NCI-H1436 (cell line): ENCODE measurements around the gene C3orf33.

ENCODE experiments used
- DNase-seq: peaks from one replicate; lab custom pipeline; 2025; lab: John Stamatoyannopoulos, UW

The C3orf33 gene

DNA sequence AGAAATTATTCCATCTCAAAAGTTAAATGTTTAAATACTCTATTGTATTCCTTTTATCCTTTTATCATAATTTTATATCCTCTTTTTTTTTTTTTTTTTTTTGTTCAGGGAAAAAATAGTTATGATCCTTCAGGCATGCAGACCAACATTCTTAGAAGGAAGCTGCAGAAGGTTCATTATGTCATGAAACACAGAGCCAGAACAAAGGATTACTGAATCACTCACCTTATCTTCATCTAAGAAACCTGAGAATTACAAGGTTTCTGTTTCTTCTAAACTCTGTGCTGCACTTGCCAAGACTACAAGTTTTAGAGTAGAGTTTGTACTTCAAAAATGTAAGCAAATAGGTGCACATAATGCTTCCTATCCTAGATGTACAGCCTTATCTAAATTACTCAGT lies 64.5 kb downstream of the C3orf33 start:
- DNase-seq, result no peak

DNA sequence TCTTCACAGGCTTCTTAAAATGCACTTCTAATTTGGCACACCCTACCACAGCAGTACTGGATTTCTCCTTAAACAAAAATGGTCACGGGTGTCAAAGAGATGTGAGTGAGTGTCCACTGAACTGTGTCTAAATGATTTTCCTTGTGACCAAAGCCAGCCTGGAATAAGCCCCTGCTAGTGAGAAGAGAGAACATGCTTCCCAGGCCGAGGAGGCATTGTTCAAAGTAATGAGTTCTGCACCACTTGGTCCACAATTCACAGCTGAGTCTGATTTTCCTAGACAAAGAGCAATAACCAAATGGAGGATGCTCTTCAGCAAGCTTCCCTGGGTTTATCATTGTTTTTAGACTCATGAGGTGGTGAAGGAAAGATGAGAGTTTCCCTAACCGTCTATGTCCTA lies 65.0 kb downstream of the C3orf33 start:
- no peak for DNase-seq

DNA sequence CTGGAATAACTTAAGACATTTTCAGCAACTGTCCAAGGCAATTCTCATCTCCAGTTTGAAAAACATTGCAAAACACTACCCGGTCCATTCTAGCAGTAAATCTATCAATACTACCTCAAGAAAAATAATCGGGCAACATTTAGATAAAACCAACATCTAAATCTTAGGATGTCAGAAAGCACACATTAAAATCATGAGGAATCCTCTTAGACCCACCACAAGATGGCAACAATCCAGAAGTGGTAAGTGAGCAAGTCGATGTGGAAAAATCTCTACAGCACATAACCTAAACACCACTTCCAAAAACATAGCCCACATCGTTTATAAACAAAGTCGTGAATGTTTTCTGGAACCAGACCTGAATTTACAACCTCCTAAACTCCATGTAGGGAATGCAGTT lies 66.9 kb downstream of the C3orf33 start:
- no peak for DNase-seq

DNA sequence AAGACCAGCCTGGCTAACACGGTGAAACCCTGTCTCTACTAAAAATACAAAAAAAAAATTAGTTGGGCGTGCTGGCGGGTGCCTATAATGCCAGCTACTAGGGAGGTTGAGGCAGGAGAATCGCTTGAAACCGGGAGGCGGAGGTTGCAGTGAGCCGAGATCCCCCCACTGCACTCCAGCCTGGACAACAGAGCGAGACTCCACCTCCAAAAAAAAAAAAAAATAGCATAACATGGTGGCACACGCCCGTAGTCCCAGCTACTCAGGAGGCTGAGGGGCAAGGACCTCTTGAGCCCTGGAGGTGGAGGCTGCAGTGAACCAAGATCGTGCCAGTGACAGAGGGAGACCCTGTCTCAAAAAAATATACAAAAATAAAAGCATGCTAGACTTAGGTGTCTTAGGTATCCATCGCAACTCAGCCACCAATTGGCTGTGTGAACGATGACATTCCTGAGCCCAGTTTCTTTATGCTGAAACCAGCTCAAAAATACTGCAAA lies 67.5 kb downstream of the C3orf33 start:
- no peak for DNase-seq

DNA sequence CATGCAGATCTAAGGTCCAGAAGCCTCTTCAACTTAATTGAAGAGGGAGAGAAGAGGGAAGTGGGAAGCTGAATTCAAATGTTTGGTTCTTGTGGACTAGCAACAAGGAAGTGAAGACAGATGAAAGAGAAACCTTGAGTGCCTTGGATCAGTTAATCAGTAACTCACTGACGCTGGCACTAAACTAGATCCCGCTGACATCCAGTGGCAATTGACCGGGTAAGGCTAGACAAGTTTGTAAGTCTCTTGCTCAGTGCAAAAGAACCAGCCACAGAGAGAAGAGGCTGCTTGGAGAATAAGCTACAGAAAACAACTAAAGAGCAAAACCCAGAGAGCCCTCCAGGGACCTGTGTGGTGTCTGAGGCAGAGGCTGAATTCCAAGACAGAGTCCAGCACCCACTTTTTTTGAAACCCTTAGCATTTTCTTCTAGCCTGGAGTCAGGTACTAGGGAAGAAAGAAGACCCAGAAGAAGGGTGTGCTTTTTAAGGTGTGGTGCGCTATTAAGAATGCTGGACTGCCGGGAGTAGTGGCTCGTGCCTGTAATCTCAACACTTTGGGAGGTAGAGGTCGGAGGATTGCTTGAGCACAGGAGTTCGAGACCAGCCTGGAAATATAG lies 68.1 kb downstream of the C3orf33 start:
- DNase-seq, result no peak

DNA sequence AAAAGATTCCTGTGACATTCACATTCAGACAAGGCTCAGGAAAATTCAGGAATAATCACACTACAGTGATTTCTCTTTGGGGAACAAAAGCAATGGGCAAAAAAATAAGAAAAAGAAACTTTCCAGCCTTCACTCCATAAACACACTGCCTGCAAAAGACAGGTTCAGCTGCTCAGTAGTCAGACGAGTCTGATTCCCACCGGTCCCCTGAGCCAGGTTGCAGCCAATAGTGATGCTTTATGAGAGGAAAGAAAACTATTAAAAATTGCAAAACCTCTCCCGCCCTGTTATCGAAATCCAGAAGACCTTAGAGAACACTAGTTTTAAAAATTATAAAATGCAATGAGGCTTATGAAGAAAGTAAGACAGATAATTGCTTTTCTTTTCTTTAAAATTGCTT lies 69.7 kb downstream of the C3orf33 start:
- no peak for DNase-seq

DNA sequence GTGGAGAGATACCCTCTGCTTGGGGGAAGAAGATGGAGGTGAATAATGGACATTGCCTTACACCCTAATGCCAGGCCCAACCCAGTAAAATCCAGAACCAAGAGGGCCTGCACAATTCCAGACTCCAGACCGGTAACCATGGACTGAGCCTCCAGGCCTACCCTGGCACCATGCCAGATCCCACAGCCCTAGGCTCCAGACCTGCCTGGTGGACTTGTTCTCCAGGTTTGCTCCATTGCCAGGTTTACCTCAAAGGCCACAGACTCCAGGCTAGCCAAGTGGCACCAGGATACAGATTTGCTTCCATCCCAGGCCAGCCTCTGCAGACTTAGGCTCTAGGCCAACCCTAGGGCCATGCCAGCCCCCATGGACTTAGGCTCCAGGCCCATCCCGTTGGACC lies 75.2 kb downstream of the C3orf33 start:
- no peak for DNase-seq

DNA sequence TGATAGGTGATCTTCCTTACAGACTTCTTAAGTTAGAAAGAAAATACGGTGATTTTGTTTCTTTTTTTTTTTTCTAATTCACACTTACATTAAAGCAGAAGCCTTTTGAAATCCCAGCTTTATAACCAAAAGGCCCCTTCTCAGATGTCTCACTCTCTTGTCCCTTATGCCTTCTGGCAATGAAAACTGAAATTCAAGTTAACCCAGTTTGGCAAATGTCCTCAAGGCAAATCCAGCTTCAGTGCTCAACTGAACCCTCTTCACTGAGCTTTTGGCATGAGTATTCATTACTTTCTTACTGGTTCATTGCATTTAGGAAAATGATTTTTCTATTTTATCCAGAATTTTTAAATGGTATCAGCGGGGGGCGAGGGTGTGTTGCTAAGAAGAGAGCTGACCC lies 78.2 kb downstream of the C3orf33 start:
- no peak for DNase-seq

DNA sequence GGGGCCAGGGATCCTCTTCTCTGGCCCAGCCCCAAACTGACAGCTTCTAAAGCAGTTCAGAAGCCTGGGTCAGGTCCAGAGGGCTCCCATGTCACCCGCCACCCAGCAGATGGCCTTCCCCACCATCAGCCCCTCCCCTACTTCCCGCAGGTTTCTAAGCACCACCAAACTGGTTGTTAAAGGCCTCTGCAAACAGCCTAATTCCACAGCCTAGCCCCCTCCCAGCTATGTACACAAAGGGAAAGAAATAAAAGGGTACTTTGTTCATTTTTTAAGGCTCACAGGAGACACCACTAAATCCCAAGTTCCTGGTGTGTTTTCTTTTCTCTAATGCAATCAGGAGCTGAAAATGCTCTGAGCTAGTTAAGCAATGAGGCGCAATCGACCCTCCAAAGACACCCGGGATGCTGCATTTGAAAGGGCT lies 91.8 kb downstream of the C3orf33 start:
- DNase-seq, result no peak
